GM23338 (cell line): Measurements from ENCODE around the gene ALDH16A1. TPM values are rescaled to one million over a fixed set of nuclear protein-coding genes. Genes with fewer than 3 reads are reported as not detected.

Experiments
- ATAC-seq: fragments of 200-7000 bp; cut with Tn5 transposase; 3 replicates; pipeline ENCODE4 v1.9.1; 2020
- DNase-seq: peaks from one replicate; pipeline ENCODE4 v3.0.0-alpha.2; 2015; ENCODE audit warnings: low spot score
- H2AFZ ChIP-seq: fragments of 200-600 bp; sonication (generic); 2 replicates; pipeline ENCODE4 v1.8.0; 2016; ENCODE audit warnings: antibody characterized with exemption, mild to moderate bottlenecking, moderate library complexity
- H3F3A ChIP-seq: fragments of 200-600 bp; sonication (generic); replicated peaks from 2 replicates; pipeline ENCODE4 v1.8.0; 2017; ENCODE audit warnings: antibody characterized with exemption, mixed run types, low read depth
- H3K27ac ChIP-seq: fragments of 200-600 bp; sonication (generic); 2 replicates; pipeline ENCODE4 v1.6.1; 2016; ENCODE audit warnings: low read depth
- H3K27me3 ChIP-seq: fragments of 200-600 bp; sonication (generic); 2 replicates; pipeline ENCODE4 v1.8.0; 2016; ENCODE audit warnings: mild to moderate bottlenecking, mixed run types, moderate library complexity; ENCODE audit not compliant: insufficient read depth
- H3K36me3 ChIP-seq: fragments of 200-600 bp; sonication (generic); 2 replicates; pipeline ENCODE4 v1.8.0; 2016; ENCODE audit warnings: mild to moderate bottlenecking; ENCODE audit not compliant: insufficient read depth
- H3K4me1 ChIP-seq: fragments of 200-600 bp; sonication (generic); 2 replicates; pipeline ENCODE4 v1.8.0; 2016; ENCODE audit warnings: mild to moderate bottlenecking, moderate library complexity; ENCODE audit not compliant: insufficient read depth
- H3K4me2 ChIP-seq: fragments of 200-600 bp; sonication (generic); 2 replicates; pipeline ENCODE4 v1.7.1; 2017; ENCODE audit warnings: mixed run types
- H3K4me3 ChIP-seq: fragments of 200-600 bp; sonication (generic); 2 replicates; pipeline ENCODE4 v1.6.1; 2016; ENCODE audit warnings: mixed run types
- H3K79me2 ChIP-seq: fragments of 200-600 bp; sonication (generic); replicated peaks from 2 replicates; pipeline ENCODE4 v1.8.0; 2017; ENCODE audit warnings: mild to moderate bottlenecking; ENCODE audit not compliant: insufficient read depth
- H3K9me2 ChIP-seq: fragments of 200-600 bp; sonication (generic); 2 replicates; pipeline ENCODE4 v1.8.0; 2017; ENCODE audit not compliant: insufficient read depth
- H4K20me1 ChIP-seq: fragments of 200-600 bp; sonication (generic); replicated peaks from 2 replicates; pipeline ENCODE4 v1.8.0; 2017; ENCODE audit warnings: mild to moderate bottlenecking; ENCODE audit not compliant: insufficient read depth
- H3K27ac Mint-ChIP-seq: 2 replicates; pipeline ENCODE4 v1.8.0; 2020; ENCODE audit warnings: inconsistent platforms, mild to moderate bottlenecking, moderate library complexity, mixed read lengths
- H3K27me3 Mint-ChIP-seq: 3 replicates; pipeline ENCODE4 v1.8.0; 2022; ENCODE audit warnings: low read depth, mild to moderate bottlenecking, moderate library complexity, mixed read lengths, inconsistent platforms; ENCODE audit not compliant: insufficient read depth, poor library complexity
- H3K36me3 Mint-ChIP-seq: 3 replicates; pipeline ENCODE4 v1.8.0; 2021; ENCODE audit warnings: low read depth, mild to moderate bottlenecking, inconsistent platforms, moderate library complexity, mixed read lengths
- H3K4me1 Mint-ChIP-seq: 3 replicates; pipeline ENCODE4 v1.8.0; 2020; ENCODE audit warnings: mild to moderate bottlenecking, inconsistent platforms, mixed read lengths
- H3K4me3 Mint-ChIP-seq: 3 replicates; pipeline ENCODE4 v1.8.0; 2021; ENCODE audit warnings: moderate library complexity, mild to moderate bottlenecking, inconsistent platforms, mixed read lengths
- H3K9me3 Mint-ChIP-seq: 3 replicates; pipeline ENCODE4 v1.8.0; 2020; ENCODE audit warnings: moderate library complexity, mild to moderate bottlenecking, inconsistent platforms, mixed read lengths
- CREB1 ChIP-seq: fragments of 250-450 bp; sonication (Bioruptor Pico); IDR thresholded peaks from 2 replicates; pipeline ENCODE4 v1.5.0; 2020; ENCODE audit warnings: low read depth, mild to moderate bottlenecking, moderate library complexity
- EZH2 ChIP-seq: fragments of 200-600 bp; sonication (generic); IDR thresholded peaks from one replicate; pipeline ENCODE4 v1.8.0; 2017; ENCODE audit warnings: antibody characterized with exemption, mild to moderate bottlenecking, low read depth; ENCODE audit not compliant: unreplicated experiment
- JUNB ChIP-seq: IDR thresholded peaks from one replicate; pipeline ENCODE4 v1.6.1; 2016; ENCODE audit warnings: antibody characterized with exemption; ENCODE audit not compliant: unreplicated experiment
- NANOG ChIP-seq: IDR thresholded peaks from 2 replicates; pipeline ENCODE4 v1.6.1; 2016; ENCODE audit warnings: antibody characterized with exemption, borderline replicate concordance
- POLR2AphosphoS5 ChIP-seq: IDR thresholded peaks from 2 replicates; pipeline ENCODE4 v1.6.1; 2016; ENCODE audit warnings: antibody characterized with exemption, low read depth
- ZNF331 ChIP-seq: fragments of 250-450 bp; sonication (Bioruptor Pico); IDR thresholded peaks from 2 replicates; pipeline ENCODE4 v1.5.0; 2020; ENCODE audit warnings: low read depth, mild to moderate bottlenecking, moderate library complexity
- ZNF462 ChIP-seq: fragments of 250-450 bp; sonication (Bioruptor Pico); IDR thresholded peaks from 2 replicates; pipeline ENCODE4 v1.5.0; 2020; ENCODE audit warnings: mild to moderate bottlenecking, moderate library complexity
- polyA plus RNA-seq: library from polyadenylated mRNA; unstranded; fragments of >200 nt; fragmentation: Nextera tagmentation; extraction: Ambion mirVana; gene quantifications from 2 replicates; pipeline ENCODE4 v1.2.1, GENCODE V29; 2016
- total RNA-seq: library from RNA; depleted of rRNA; stranded (reverse); fragments of >200 nt; shearing (Covaris generic); gene quantifications from 2 replicates; pipeline ENCODE4 v1.2.3, GENCODE V29; 2014
- TF ChIP-seq, protein P1 (sequence below): IDR thresholded peaks from 2 replicates; pipeline ENCODE4 v1.6.1; 2016; ENCODE audit warnings: antibody characterized with exemption

Gene ALDH16A1
- total and polyA plus RNA-seq, 2 experiments from 2014 or later: 16.8 to 57.3 TPM

DNA sequence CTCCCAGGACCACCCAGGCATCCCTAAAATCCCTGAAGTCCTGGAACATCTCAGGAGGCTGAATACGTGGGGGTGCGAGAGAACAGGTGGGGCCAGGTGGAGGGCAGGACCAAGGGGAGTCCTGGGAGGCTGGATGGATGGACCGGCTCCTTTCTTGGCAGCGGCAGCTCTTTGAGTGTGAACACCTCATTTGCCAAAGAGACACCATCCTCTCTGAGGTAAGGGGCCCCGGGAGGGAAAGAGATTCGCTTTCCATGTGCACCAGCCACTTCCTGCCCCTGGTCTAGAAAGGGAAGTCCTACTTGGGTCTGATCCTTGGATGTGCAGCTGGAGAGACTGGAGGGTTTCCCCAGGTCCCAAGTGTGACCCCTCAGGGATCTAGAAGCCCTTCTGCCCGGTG, 45.9 kb upstream of the ALDH16A1 start:
- H4K20me1 ChIP-seq: no peaks in the 10 kb centered on the region
- DNase-seq: no peak
- ATAC-seq: no peak
- TF ChIP-seq JUNB: no peak
- TF ChIP-seq NANOG: no peak
- TF ChIP-seq EZH2: no peak
- no peak for TF ChIP-seq ZNF462 (CRISPR knock-in tag)
- TF ChIP-seq, protein P1, sequence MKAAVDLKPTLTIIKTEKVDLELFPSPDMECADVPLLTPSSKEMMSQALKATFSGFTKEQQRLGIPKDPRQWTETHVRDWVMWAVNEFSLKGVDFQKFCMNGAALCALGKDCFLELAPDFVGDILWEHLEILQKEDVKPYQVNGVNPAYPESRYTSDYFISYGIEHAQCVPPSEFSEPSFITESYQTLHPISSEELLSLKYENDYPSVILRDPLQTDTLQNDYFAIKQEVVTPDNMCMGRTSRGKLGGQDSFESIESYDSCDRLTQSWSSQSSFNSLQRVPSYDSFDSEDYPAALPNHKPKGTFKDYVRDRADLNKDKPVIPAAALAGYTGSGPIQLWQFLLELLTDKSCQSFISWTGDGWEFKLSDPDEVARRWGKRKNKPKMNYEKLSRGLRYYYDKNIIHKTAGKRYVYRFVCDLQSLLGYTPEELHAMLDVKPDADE: no peak
- no peak for TF ChIP-seq ZNF331 (CRISPR knock-in tag)
- TF ChIP-seq POLR2AphosphoS5: no peak
- no peak for TF ChIP-seq CREB1 (CRISPR knock-in tag)
- H3K4me1 Mint-ChIP-seq: peaks cover 22% of the 10 kb centered on the region
- no peaks in the 10 kb centered on the region for H3K36me3 Mint-ChIP-seq
- H3K4me3 Mint-ChIP-seq: no peak overlapping the region
- peaks cover 20% of the 10 kb centered on the region for H3K4me1 ChIP-seq
- H2AFZ ChIP-seq: no peak overlapping the region
- H3K4me2 ChIP-seq: no peak overlapping the region
- no peaks in the 10 kb centered on the region for H3K36me3 ChIP-seq
- no peak overlapping the region for H3K4me3 ChIP-seq
- H3K27me3 Mint-ChIP-seq: peaks cover 22% of the 10 kb centered on the region
- H3K27me3 ChIP-seq: no peaks in the 10 kb centered on the region
- H3F3A ChIP-seq: peaks cover 9% of the 10 kb centered on the region; the same call in 1 of the 2 replicates
- H3K27ac ChIP-seq: no peak overlapping the region
- H3K27ac Mint-ChIP-seq: no peak overlapping the region
- H3K9me2 ChIP-seq: 0 out of 2 replicates have a peak, but pooled peaks cover under 1% of the 10 kb centered on the region
- H3K9me3 Mint-ChIP-seq: no peaks in the 10 kb centered on the region; the same call in 2 of the 3 replicates
- H3K79me2 ChIP-seq: no peaks in the 10 kb centered on the region
